Measurements from ENCODE around the gene EIF4E3. TPM values are rescaled to one million over a fixed set of nuclear protein-coding genes. Genes with fewer than 3 reads are reported as not detected.

EIF4E3 gene
- 10 to 100 TPM; 20.1 to 54.5 (median 27.5) TPM for total RNA-seq

GRCh38 chr3:71725271-71725991 is at the start of gene EIF4E3:
TSS of gene EIF4E3 (minus strand) at chr3:71725402. CDS start at chr3:71725367, 35 bp downstream.
- TF ChIP-seq CTCF (IDR thresholded peaks at IDR 0.05; ENCODE audit: low read depth), result no peak

- TF ChIP-seq CTCF (IDR thresholded peaks at IDR 0.05; ENCODE audit: low read depth), result no peak
These were observed 46.7 kb upstream of the EIF4E3 start for GRCh38 chr3:71771884-71772283.

- TF ChIP-seq CTCF (IDR thresholded peaks at IDR 0.05; ENCODE audit: low read depth), result no peak
These were observed 45.9 kb upstream of the EIF4E3 start for GRCh38 chr3:71771126-71771525.

- no peak for TF ChIP-seq CTCF (IDR thresholded peaks at IDR 0.05; ENCODE audit: low read depth)
These were observed 38.2 kb upstream of the EIF4E3 start for GRCh38 chr3:71763426-71763825.

GRCh38 chr3:71760140-71760539 is 34.9 kb upstream of the EIF4E3 start:
- no peak for TF ChIP-seq CTCF (IDR thresholded peaks at IDR 0.05; ENCODE audit: low read depth)

GRCh38 chr3:71759401-71759800 is 34.2 kb upstream of the EIF4E3 start:
- TF ChIP-seq CTCF (IDR thresholded peaks at IDR 0.05; ENCODE audit: low read depth), result no peak

GRCh38 chr3:71758091-71758490 is 32.9 kb upstream of the EIF4E3 start:
- TF ChIP-seq CTCF (IDR thresholded peaks at IDR 0.05; ENCODE audit: low read depth), result no peak
